WTC11 (cell line): ENCODE data around the gene ANKRD28.

ENCODE experiments used
- ATF3 ChIP-seq: sonication (generic); formaldehyde crosslinking; conservative IDR thresholded peaks from 2 replicates; pipeline ENCODE4 v1.8.1; 2022; ENCODE audit warnings: mild to moderate bottlenecking, missing genetic modification reagents
- CTCF ChIP-seq: fragments of 200-600 bp; IDR thresholded peaks from 2 replicates; pipeline ENCODE4 v1.8.0; 2022; ENCODE audit warnings: antibody characterized with exemption
- E2F1 ChIP-seq: sonication (generic); formaldehyde crosslinking; IDR thresholded peaks from 2 replicates; pipeline ENCODE4 v1.8.0; 2022; ENCODE audit warnings: mild to moderate bottlenecking, missing genetic modification reagents
- E2F5 ChIP-seq: sonication (generic); formaldehyde crosslinking; IDR thresholded peaks from 2 replicates; pipeline ENCODE4 v1.8.1; 2022; ENCODE audit warnings: mild to moderate bottlenecking, moderate library complexity, missing genetic modification reagents
- FOXK1 ChIP-seq: sonication (generic); formaldehyde crosslinking; IDR thresholded peaks from 2 replicates; pipeline ENCODE4 v1.8.0; 2022; ENCODE audit warnings: mild to moderate bottlenecking, moderate library complexity, missing genetic modification reagents
- HMGA2 ChIP-seq: fragments of 250-450 bp; sonication (Bioruptor Pico); IDR thresholded peaks from 2 replicates; pipeline ENCODE4 v1.4.0; 2021; ENCODE audit warnings: mild to moderate bottlenecking, moderate library complexity
- NFYB ChIP-seq: sonication (generic); formaldehyde crosslinking; conservative IDR thresholded peaks from 2 replicates; pipeline ENCODE4 v1.8.0; 2022; ENCODE audit warnings: low read depth, missing genetic modification reagents
- NR2C2 ChIP-seq: sonication (generic); formaldehyde crosslinking; IDR thresholded peaks from 2 replicates; pipeline ENCODE4 v1.8.0; 2022; ENCODE audit warnings: mild to moderate bottlenecking, missing genetic modification reagents
- PRDM15 ChIP-seq: sonication (generic); formaldehyde crosslinking; IDR thresholded peaks from 2 replicates; pipeline ENCODE4 v1.8.0; 2022; ENCODE audit warnings: missing genetic modification reagents
- SMAD3 ChIP-seq: sonication (generic); formaldehyde crosslinking; IDR thresholded peaks from 2 replicates; pipeline ENCODE4 v1.8.0; 2022; ENCODE audit warnings: missing genetic modification reagents, mild to moderate bottlenecking, borderline replicate concordance
- STAT6 ChIP-seq: sonication (generic); formaldehyde crosslinking; conservative IDR thresholded peaks from 2 replicates; pipeline ENCODE4 v1.8.1; 2023; ENCODE audit warnings: mild to moderate bottlenecking, low read depth, missing genetic modification reagents, moderate library complexity
- USF2 ChIP-seq: sonication (generic); formaldehyde crosslinking; IDR thresholded peaks from 2 replicates; pipeline ENCODE4 v1.8.1; 2023; ENCODE audit warnings: mild to moderate bottlenecking, missing genetic modification reagents, moderate library complexity
- ZNF263 ChIP-seq: sonication (generic); formaldehyde crosslinking; IDR thresholded peaks from 2 replicates; pipeline ENCODE4 v1.8.1; 2022; ENCODE audit warnings: low read depth, mild to moderate bottlenecking, moderate library complexity, missing genetic modification reagents

GRCh38 chr3:15805756-15806266, 8.0 kb upstream of the ANKRD28 start:
- TF ChIP-seq CTCF (no peak), HMGA2 (CRISPR knock-in tag) (no peak), E2F1 (CRISPR knock-in tag) (no peak), ATF3 (CRISPR knock-in tag) (no peak), STAT6 (CRISPR knock-in tag) (no peak), FOXK1 (CRISPR knock-in tag) (no peak), E2F5 (no peak), NFYB (CRISPR knock-in tag) (no peak), USF2 (CRISPR knock-in tag) (no peak), NR2C2 (CRISPR knock-in tag) (no peak), SMAD3 (no peak), ZNF263 (CRISPR knock-in tag) (no peak), PRDM15 (no peak)
